Body of pancreas (tissue), 4 donors: ENCODE data around the gene BUB1B.

ENCODE experiments used
- CTCF ChIP-seq, 7 experiments: fragments of 450-650 bp in 4 of 7; fragments of 200-600 bp in 3 of 7; sonication (generic) in 3 of 7; IDR thresholded peaks; one replicate each; pipeline ENCODE4 v1.5.1; 2016 to 2019; ENCODE audit warnings: antibody characterized with exemption in 7 of 7
- POLR2A ChIP-seq, 3 donors: fragments of 450-650 bp; IDR thresholded peaks; one replicate each; pipeline ENCODE4 v1.6.1; 2016; ENCODE audit warnings: antibody characterized with exemption in 3 of 3, mild to moderate bottlenecking in 2 of 3

- TF ChIP-seq POLR2A (IDR thresholded peaks at IDR 0.05) (no peak), CTCF (IDR thresholded peaks at IDR 0.05) (no peak)
These were observed 108.7 kb downstream of the BUB1B start for GRCh38 chr15:40269604-40270003.
